ENCODE data around the gene RPUSD4.

DNA sequence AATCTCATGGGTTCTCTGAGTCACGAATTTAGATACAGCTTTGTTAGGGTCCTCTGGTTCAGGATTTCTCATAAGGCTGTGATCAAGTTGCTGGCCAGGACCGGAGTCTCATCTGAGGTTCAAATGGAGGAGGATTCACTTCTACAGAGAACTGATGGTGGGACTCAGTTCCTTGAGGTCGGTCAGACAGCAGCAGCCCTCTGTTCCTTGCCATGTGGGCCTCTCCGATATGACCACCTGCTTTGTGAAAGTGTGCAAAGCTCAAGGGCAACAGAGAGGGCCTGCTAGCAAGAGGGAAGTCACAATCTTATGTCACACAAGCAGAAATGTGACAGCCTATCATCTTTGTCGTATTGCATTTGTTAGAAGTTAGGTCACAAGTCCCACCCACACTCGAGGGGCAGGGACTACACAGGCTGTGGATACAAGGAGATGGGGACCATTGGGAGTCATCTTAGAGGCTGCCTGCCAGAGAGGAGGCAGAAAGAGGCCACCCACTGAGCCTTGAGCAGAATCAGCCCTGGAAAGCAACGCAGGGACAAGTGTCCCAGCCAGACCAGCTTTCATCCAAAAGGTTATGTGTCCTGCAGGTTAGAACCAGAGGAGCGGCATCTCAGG, 34.5 kb downstream of the RPUSD4 start:
- TF ChIP-seq, protein P1, sequence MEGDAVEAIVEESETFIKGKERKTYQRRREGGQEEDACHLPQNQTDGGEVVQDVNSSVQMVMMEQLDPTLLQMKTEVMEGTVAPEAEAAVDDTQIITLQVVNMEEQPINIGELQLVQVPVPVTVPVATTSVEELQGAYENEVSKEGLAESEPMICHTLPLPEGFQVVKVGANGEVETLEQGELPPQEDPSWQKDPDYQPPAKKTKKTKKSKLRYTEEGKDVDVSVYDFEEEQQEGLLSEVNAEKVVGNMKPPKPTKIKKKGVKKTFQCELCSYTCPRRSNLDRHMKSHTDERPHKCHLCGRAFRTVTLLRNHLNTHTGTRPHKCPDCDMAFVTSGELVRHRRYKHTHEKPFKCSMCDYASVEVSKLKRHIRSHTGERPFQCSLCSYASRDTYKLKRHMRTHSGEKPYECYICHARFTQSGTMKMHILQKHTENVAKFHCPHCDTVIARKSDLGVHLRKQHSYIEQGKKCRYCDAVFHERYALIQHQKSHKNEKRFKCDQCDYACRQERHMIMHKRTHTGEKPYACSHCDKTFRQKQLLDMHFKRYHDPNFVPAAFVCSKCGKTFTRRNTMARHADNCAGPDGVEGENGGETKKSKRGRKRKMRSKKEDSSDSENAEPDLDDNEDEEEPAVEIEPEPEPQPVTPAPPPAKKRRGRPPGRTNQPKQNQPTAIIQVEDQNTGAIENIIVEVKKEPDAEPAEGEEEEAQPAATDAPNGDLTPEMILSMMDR (IDR thresholded peaks at IDR 0.05) = no peak
- TF ChIP-seq POLR2A (IDR thresholded peaks at IDR 0.05) (no peak), POLR2AphosphoS5 (IDR thresholded peaks at IDR 0.05) (no peak)
